ENCODE results near the gene PLEKHO2. TPM values are rescaled to one million over a fixed set of nuclear protein-coding genes. Genes with fewer than 3 reads are reported as not detected.

PLEKHO2 gene
- polyA plus RNA-seq, 2 of the 4 experiments (the other 2 are of a cell fraction) = 2.8 to 3.9 TPM

DNA sequence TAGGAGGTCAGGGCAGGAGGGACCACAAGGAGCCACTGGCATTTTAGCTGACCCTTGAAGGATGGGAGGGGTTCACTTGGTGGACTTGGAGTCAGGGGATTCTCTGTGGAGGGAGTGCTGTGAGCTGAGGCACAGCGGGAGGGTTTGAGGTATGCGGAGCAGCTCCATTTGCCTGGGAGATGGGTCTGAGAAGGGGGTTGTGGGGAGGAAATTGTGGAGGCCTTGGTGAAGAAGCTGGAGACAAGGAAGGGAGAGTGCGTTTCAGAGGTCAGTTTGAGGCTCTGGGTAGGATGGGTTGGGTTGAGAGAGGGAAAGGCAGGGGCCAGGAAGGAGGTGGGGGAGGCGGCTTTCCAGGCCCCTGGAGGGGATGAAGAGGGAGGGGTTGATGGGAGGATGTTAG is 20.2 kb downstream of the PLEKHO2 start (continued):
- TF ChIP-seq, protein P1, sequence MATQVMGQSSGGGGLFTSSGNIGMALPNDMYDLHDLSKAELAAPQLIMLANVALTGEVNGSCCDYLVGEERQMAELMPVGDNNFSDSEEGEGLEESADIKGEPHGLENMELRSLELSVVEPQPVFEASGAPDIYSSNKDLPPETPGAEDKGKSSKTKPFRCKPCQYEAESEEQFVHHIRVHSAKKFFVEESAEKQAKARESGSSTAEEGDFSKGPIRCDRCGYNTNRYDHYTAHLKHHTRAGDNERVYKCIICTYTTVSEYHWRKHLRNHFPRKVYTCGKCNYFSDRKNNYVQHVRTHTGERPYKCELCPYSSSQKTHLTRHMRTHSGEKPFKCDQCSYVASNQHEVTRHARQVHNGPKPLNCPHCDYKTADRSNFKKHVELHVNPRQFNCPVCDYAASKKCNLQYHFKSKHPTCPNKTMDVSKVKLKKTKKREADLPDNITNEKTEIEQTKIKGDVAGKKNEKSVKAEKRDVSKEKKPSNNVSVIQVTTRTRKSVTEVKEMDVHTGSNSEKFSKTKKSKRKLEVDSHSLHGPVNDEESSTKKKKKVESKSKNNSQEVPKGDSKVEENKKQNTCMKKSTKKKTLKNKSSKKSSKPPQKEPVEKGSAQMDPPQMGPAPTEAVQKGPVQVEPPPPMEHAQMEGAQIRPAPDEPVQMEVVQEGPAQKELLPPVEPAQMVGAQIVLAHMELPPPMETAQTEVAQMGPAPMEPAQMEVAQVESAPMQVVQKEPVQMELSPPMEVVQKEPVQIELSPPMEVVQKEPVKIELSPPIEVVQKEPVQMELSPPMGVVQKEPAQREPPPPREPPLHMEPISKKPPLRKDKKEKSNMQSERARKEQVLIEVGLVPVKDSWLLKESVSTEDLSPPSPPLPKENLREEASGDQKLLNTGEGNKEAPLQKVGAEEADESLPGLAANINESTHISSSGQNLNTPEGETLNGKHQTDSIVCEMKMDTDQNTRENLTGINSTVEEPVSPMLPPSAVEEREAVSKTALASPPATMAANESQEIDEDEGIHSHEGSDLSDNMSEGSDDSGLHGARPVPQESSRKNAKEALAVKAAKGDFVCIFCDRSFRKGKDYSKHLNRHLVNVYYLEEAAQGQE (IDR thresholded peaks at IDR 0.05) = no peak
- TF ChIP-seq RAD21 (conservative IDR thresholded peaks at IDR 0.05 in 1 of 2, IDR thresholded peaks at IDR 0.05 in 1 of 2) = no peak
- TF ChIP-seq ZFP36 (IDR thresholded peaks at IDR 0.05; ENCODE audit: borderline replicate concordance, partially characterized antibody) = no peak

GRCh38 chr15:64862408-64862807 is 20.7 kb downstream of the PLEKHO2 start:
- WGBS (ENCODE audit: missing lambda C conversion rate) = 90% methylated on average over 1 of the region's 1 CpG

DNA sequence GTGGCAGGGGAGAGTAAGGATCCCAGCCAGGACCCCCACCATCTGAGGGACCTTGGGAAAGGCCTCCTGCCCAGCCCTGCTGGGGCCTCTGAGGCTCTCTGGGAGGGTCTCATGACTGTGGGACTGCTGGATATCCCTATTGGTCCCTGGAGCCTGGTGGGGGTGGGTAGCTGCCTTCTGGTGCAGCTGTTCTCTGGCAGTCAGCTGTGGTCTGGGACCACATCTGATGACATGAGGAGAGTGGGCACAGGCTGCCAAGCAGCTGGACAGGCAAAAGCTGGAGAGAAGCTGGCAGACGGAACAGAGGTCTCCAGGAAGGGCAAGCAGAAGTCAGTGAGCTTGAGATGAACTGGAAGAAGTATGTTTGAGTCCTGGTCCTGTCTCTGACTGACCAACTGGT is 22.4 kb downstream of the PLEKHO2 start:
- Histone ChIP-seq H3K4me1 (peaks cover 12% of the 10 kb centered on the region; the same call in 2 of the 3 replicates), H3K27ac (no peak overlapping the region), H3K4me2 (no peak overlapping the region), H3K4me3 (no peak overlapping the region), H3K9me3 (no peaks in the 10 kb centered on the region)
- 88% methylated on average over 1 of the region's 1 CpG for WGBS (ENCODE audit: missing lambda C conversion rate)
- ChIA-PET POLR2A (interaction anchor here (1.0 kb wide), 1 partner anchor 126 kb away, joined by 3 read pairs; the partner anchor contains the start of gene SPG21), CTCF (interaction anchor here (0.7 to 2.3 kb wide), 4 partner anchors 15 to 147 kb away, joined by 3 to 5 read pairs (median 4); no protein-coding TSS in a partner anchor)
- ATAC-seq (no peak), DNase-seq (ENCODE audit: low read depth in 1 of 2, low spot score in 1 of 2) (no peak), FAIRE-seq (no peak)
- TF ChIP-seq NPAS2 (CRISPR knock-in tag; IDR thresholded peaks at IDR 0.05; ENCODE audit: borderline replicate concordance) (no peak), FOSB (CRISPR knock-in tag; IDR thresholded peaks at IDR 0.05) (no peak), POLR2AphosphoS2 (conservative IDR thresholded peaks at IDR 0.05; ENCODE audit: low read length) (no peak), BHLHE40 (IDR thresholded peaks at IDR 0.05; ENCODE audit: low read depth, low read length) (no peak), PHF8 (IDR thresholded peaks at IDR 0.05; ENCODE audit: borderline replicate concordance, low read depth) (no peak), MYC (IDR thresholded peaks at IDR 0.05; ENCODE audit: borderline replicate concordance, low read length) (no peak), KDM1A (IDR thresholded peaks at IDR 0.05; ENCODE audit: low read depth) (no peak), ZC3H11A (IDR thresholded peaks at IDR 0.05) (no peak), TFCP2L1 (CRISPR knock-in tag; IDR thresholded peaks at IDR 0.05) (no peak), ZNF302 (CRISPR knock-in tag; IDR thresholded peaks at IDR 0.05) (no peak), CHD4 (IDR thresholded peaks at IDR 0.05; ENCODE audit: borderline replicate concordance) (no peak), EHF (CRISPR knock-in tag; IDR thresholded peaks at IDR 0.05) (no peak), RNF2 (IDR thresholded peaks at IDR 0.05; ENCODE audit: borderline replicate concordance, low read depth) (no peak)
- TF ChIP-seq, protein P2, sequence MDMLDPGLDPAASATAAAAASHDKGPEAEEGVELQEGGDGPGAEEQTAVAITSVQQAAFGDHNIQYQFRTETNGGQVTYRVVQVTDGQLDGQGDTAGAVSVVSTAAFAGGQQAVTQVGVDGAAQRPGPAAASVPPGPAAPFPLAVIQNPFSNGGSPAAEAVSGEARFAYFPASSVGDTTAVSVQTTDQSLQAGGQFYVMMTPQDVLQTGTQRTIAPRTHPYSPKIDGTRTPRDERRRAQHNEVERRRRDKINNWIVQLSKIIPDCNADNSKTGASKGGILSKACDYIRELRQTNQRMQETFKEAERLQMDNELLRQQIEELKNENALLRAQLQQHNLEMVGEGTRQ (IDR thresholded peaks at IDR 0.05) = no peak
- TF ChIP-seq, protein P3, sequence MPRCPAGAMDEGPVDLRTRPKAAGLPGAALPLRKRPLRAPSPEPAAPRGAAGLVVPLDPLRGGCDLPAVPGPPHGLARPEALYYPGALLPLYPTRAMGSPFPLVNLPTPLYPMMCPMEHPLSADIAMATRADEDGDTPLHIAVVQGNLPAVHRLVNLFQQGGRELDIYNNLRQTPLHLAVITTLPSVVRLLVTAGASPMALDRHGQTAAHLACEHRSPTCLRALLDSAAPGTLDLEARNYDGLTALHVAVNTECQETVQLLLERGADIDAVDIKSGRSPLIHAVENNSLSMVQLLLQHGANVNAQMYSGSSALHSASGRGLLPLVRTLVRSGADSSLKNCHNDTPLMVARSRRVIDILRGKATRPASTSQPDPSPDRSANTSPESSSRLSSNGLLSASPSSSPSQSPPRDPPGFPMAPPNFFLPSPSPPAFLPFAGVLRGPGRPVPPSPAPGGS (IDR thresholded peaks at IDR 0.05) = no peak

More at GRCh38 chr15:64862408-64862807, 20.7 kb downstream of the PLEKHO2 start:
- H3K4me1 ChIP-seq = peaks cover 15% of the 10 kb centered on the region; the same call in 2 of the 3 replicates
- ATAC-seq (no peak), DNase-seq (ENCODE audit: low read depth in 1 of 2, low spot score in 1 of 2) (no peak), FAIRE-seq (no peak)
- CTCF ChIA-PET = interaction anchor here (0.6 to 1.9 kb wide), 3 partner anchors 27 to 132 kb away, joined by 3 to 4 read pairs (median 4); no protein-coding TSS in a partner anchor
- no peak overlapping the region for H3K27ac ChIP-seq
- H3K4me3 ChIP-seq = no peak overlapping the region
- H3K9me3 ChIP-seq = no peaks in the 10 kb centered on the region
- TF ChIP-seq JUNB (IDR thresholded peaks at IDR 0.05) = no peak
- TF ChIP-seq POLR2AphosphoS2 (conservative IDR thresholded peaks at IDR 0.05; ENCODE audit: low read length) = no peak
- no peak for TF ChIP-seq ELK1 (IDR thresholded peaks at IDR 0.05; ENCODE audit: low read depth, low read length)
- no peak for TF ChIP-seq ZC3H11A (IDR thresholded peaks at IDR 0.05)
- no peak for TF ChIP-seq FOSB (CRISPR knock-in tag; IDR thresholded peaks at IDR 0.05)
- TF ChIP-seq GATA3 (IDR thresholded peaks at IDR 0.05; ENCODE audit: borderline replicate concordance) = no peak
- no peak for TF ChIP-seq POLR2A (IDR thresholded peaks at IDR 0.05; ENCODE audit: low read length)
- TF ChIP-seq, protein P4, sequence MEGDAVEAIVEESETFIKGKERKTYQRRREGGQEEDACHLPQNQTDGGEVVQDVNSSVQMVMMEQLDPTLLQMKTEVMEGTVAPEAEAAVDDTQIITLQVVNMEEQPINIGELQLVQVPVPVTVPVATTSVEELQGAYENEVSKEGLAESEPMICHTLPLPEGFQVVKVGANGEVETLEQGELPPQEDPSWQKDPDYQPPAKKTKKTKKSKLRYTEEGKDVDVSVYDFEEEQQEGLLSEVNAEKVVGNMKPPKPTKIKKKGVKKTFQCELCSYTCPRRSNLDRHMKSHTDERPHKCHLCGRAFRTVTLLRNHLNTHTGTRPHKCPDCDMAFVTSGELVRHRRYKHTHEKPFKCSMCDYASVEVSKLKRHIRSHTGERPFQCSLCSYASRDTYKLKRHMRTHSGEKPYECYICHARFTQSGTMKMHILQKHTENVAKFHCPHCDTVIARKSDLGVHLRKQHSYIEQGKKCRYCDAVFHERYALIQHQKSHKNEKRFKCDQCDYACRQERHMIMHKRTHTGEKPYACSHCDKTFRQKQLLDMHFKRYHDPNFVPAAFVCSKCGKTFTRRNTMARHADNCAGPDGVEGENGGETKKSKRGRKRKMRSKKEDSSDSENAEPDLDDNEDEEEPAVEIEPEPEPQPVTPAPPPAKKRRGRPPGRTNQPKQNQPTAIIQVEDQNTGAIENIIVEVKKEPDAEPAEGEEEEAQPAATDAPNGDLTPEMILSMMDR (IDR thresholded peaks at IDR 0.05) = no peak
- TF ChIP-seq FOXS1 (CRISPR knock-in tag; IDR thresholded peaks at IDR 0.05) = no peak
- TF ChIP-seq JUN (IDR thresholded peaks at IDR 0.05) = no peak
- no peak for TF ChIP-seq RARB (CRISPR knock-in tag; IDR thresholded peaks at IDR 0.05)
- no peak overlapping the region for H3K4me2 ChIP-seq
- POLR2A ChIA-PET = no interaction called here
